Fibroblast of skin of right quadriceps (primary cell): ENCODE results near the gene PRPF40B.

ENCODE experiments used
- DNase-seq: peaks from one replicate; pipeline ENCODE4 v3.0.0-alpha.2; 2013

Gene PRPF40B

GRCh38 chr12:49636979-49637755 lies 13.8 kb downstream of the PRPF40B start:
- DNase-seq: peak; percentile 67

GRCh38 chr12:49641748-49642369 lies 18.5 kb downstream of the PRPF40B start:
- no peak for DNase-seq

GRCh38 chr12:49642370-49642802 lies 19.0 kb downstream of the PRPF40B start:
- DNase-seq: no peak

GRCh38 chr12:49643135-49643534 lies 19.8 kb downstream of the PRPF40B start:
- DNase-seq: no peak

GRCh38 chr12:49643961-49644619 lies 20.7 kb downstream of the PRPF40B start:
- DNase-seq: no peak

GRCh38 chr12:49644620-49644994 lies 21.2 kb downstream of the PRPF40B start:
- peak; percentile 68 for DNase-seq

- no peak for DNase-seq
Measured at GRCh38 chr12:49645146-49646039, 22.0 kb downstream of the PRPF40B start.

- DNase-seq: no peak
Measured at GRCh38 chr12:49646331-49646830, 23.0 kb downstream of the PRPF40B start.

GRCh38 chr12:49646871-49647654 lies 23.7 kb downstream of the PRPF40B start:
- no peak for DNase-seq

GRCh38 chr12:49647827-49648711 lies 24.7 kb downstream of the PRPF40B start:
- no peak for DNase-seq

- no peak for DNase-seq
Measured at GRCh38 chr12:49648712-49649003, 25.3 kb downstream of the PRPF40B start.

GRCh38 chr12:49649445-49649844 lies 26.1 kb downstream of the PRPF40B start:
- DNase-seq: no peak

GRCh38 chr12:49649892-49650291 lies 26.5 kb downstream of the PRPF40B start:
- DNase-seq: no peak

GRCh38 chr12:49651855-49652254 lies 28.5 kb downstream of the PRPF40B start:
- no peak for DNase-seq

GRCh38 chr12:49652921-49653520 lies 29.7 kb downstream of the PRPF40B start:
- no peak for DNase-seq

GRCh38 chr12:49654715-49655114 lies 31.4 kb downstream of the PRPF40B start:
- no peak for DNase-seq

GRCh38 chr12:49655595-49656236 lies 32.4 kb downstream of the PRPF40B start:
- no peak for DNase-seq

- DNase-seq: no peak
Measured at GRCh38 chr12:49658276-49658675, 34.9 kb downstream of the PRPF40B start.

- DNase-seq: no peak
Measured at GRCh38 chr12:49659753-49660152, 36.4 kb downstream of the PRPF40B start.

GRCh38 chr12:49661191-49661590 lies 37.8 kb downstream of the PRPF40B start:
- no peak for DNase-seq
